SK-N-SH (cell line): ENCODE results near the gene FANCG.

Source experiments
- CHD2 ChIP-seq: fragments of 150-350 bp; IDR thresholded peaks from 2 replicates; pipeline ENCODE4 v1.6.1; 2018; ENCODE audit warnings: low read length; ENCODE audit not compliant: partially characterized antibody
- EP300 ChIP-seq, 2 experiments: IDR thresholded peaks; 2 replicates each; pipeline versions ENCODE4 v1.4.0 to v1.6.1; 2012; ENCODE audit warnings: borderline replicate concordance in 1 of 2, low read depth in 1 of 2, low read length in 1 of 2
- EZH2phosphoT487 ChIP-seq: fragments of 200-600 bp; sonication (generic); IDR thresholded peaks from 2 replicates; pipeline ENCODE4 v1.6.1; 2017; ENCODE audit warnings: low read depth, mixed run types, mild to moderate bottlenecking, antibody characterized with exemption, moderate library complexity, borderline replicate concordance
- FOSL2 ChIP-seq: IDR thresholded peaks from 2 replicates; pipeline ENCODE4 v1.4.0; 2012; ENCODE audit warnings: low read depth, mild to moderate bottlenecking, moderate library complexity, borderline replicate concordance
- GATA2 ChIP-seq: sonication (generic); formaldehyde crosslinking; IDR thresholded peaks from 2 replicates; pipeline ENCODE4 v1.5.0; 2020; ENCODE audit warnings: mild to moderate bottlenecking, missing genetic modification reagents
- NRF1 ChIP-seq: IDR thresholded peaks from 2 replicates; pipeline ENCODE4 v1.6.1; 2012; ENCODE audit warnings: low read depth, mild to moderate bottlenecking, low read length
- POLR2AphosphoS5 ChIP-seq: IDR thresholded peaks from 2 replicates; pipeline ENCODE4 v1.6.1; 2012; ENCODE audit warnings: low read depth, low read length
- RAD21 ChIP-seq: IDR thresholded peaks from 2 replicates; pipeline ENCODE4 v1.6.1; 2012; ENCODE audit warnings: mild to moderate bottlenecking, low read length
- RCOR1 ChIP-seq: fragments of 150-350 bp; IDR thresholded peaks from 2 replicates; pipeline ENCODE4 v1.6.1; 2017; ENCODE audit warnings: antibody characterized with exemption, low read length
- RFX5 ChIP-seq: IDR thresholded peaks from 2 replicates; pipeline ENCODE4 v1.6.1; 2012; ENCODE audit warnings: mild to moderate bottlenecking, improper control_type of control experiment, low read length
- TAF1 ChIP-seq: IDR thresholded peaks from 2 replicates; pipeline ENCODE4 v1.6.1; 2012; ENCODE audit warnings: low read depth, mild to moderate bottlenecking, low read length, moderate library complexity, borderline replicate concordance
- TF ChIP-seq, protein P1 (sequence below): fragments of 200-600 bp; sonication (generic); IDR thresholded peaks from 2 replicates; pipeline ENCODE4 v1.6.1; 2017; ENCODE audit warnings: antibody characterized with exemption, mild to moderate bottlenecking, moderate library complexity
- TF ChIP-seq, protein P2 (sequence below): fragments of 150-350 bp; IDR thresholded peaks from 2 replicates; pipeline ENCODE4 v1.6.1; 2017; ENCODE audit warnings: antibody characterized with exemption, low read length, low read depth, borderline replicate concordance
- TF ChIP-seq, protein P3 (sequence below): IDR thresholded peaks from 2 replicates; pipeline ENCODE4 v1.4.0; 2012; ENCODE audit warnings: low read depth

- TF ChIP-seq, protein P1, sequence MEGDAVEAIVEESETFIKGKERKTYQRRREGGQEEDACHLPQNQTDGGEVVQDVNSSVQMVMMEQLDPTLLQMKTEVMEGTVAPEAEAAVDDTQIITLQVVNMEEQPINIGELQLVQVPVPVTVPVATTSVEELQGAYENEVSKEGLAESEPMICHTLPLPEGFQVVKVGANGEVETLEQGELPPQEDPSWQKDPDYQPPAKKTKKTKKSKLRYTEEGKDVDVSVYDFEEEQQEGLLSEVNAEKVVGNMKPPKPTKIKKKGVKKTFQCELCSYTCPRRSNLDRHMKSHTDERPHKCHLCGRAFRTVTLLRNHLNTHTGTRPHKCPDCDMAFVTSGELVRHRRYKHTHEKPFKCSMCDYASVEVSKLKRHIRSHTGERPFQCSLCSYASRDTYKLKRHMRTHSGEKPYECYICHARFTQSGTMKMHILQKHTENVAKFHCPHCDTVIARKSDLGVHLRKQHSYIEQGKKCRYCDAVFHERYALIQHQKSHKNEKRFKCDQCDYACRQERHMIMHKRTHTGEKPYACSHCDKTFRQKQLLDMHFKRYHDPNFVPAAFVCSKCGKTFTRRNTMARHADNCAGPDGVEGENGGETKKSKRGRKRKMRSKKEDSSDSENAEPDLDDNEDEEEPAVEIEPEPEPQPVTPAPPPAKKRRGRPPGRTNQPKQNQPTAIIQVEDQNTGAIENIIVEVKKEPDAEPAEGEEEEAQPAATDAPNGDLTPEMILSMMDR = no peak
- no peak for TF ChIP-seq FOSL2
- no peak for TF ChIP-seq RAD21
- TF ChIP-seq, protein P2, sequence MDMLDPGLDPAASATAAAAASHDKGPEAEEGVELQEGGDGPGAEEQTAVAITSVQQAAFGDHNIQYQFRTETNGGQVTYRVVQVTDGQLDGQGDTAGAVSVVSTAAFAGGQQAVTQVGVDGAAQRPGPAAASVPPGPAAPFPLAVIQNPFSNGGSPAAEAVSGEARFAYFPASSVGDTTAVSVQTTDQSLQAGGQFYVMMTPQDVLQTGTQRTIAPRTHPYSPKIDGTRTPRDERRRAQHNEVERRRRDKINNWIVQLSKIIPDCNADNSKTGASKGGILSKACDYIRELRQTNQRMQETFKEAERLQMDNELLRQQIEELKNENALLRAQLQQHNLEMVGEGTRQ = no peak
- no peak for TF ChIP-seq POLR2AphosphoS5
- TF ChIP-seq, protein P3, sequence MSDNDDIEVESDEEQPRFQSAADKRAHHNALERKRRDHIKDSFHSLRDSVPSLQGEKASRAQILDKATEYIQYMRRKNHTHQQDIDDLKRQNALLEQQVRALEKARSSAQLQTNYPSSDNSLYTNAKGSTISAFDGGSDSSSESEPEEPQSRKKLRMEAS = no peak
- TF ChIP-seq CHD2 = no peak
- no peak for TF ChIP-seq NRF1
- TF ChIP-seq EP300 (IDR thresholded peaks at IDR 0.05; ENCODE audit: borderline replicate concordance in 1 of 2, low read depth in 1 of 2, low read length in 1 of 2) = no peak
- no peak for TF ChIP-seq GATA2 (CRISPR knock-in tag)
- no peak for TF ChIP-seq EZH2phosphoT487
- TF ChIP-seq RCOR1 = no peak
- no peak for TF ChIP-seq TAF1
- no peak for TF ChIP-seq RFX5
Measured at GRCh38 chr9:35075358-35075757, 4.4 kb downstream of the FANCG start.
